Osteoblast (primary cell): ENCODE data around the gene NACA2. TPM values are rescaled to one million over a fixed set of nuclear protein-coding genes. Genes with fewer than 3 reads are reported as not detected.
"Not testable (repeated sequence)": the region's sequence is repeated elsewhere in the genome, so short reads cannot be mapped to it uniquely, and the experiment has no call there.

Experiments used
- DNase-seq: peaks from one replicate; pipeline ENCODE4 v3.0.0; 2011; ENCODE audit warnings: low spot score, mixed read lengths; ENCODE audit not compliant: insufficient read length; ENCODE audit errors: missing footprints
- H2AFZ ChIP-seq: 2 replicates; pipeline ENCODE4 v1.6.0; 2011; ENCODE audit warnings: mild to moderate bottlenecking, low read length
- H3K27ac ChIP-seq: 2 replicates; pipeline ENCODE4 v1.5.1; 2011; ENCODE audit warnings: mild to moderate bottlenecking, low read depth, low read length, moderate library complexity
- H3K27me3 ChIP-seq: 2 replicates; pipeline ENCODE4 v1.6.0; 2012; ENCODE audit warnings: mild to moderate bottlenecking, control low read depth, inconsistent platforms, low read length, moderate library complexity; ENCODE audit not compliant: insufficient read depth
- H3K36me3 ChIP-seq: 2 replicates; pipeline ENCODE4 v1.5.1; 2011; ENCODE audit warnings: mild to moderate bottlenecking, low read length, control low read depth, moderate library complexity; ENCODE audit not compliant: insufficient read depth
- H3K4me1 ChIP-seq: 2 replicates; pipeline ENCODE4 v1.5.1; 2011; ENCODE audit warnings: mild to moderate bottlenecking, low read length, control low read depth, moderate library complexity; ENCODE audit not compliant: insufficient read depth
- H3K4me2 ChIP-seq: 2 replicates; pipeline ENCODE4 v1.6.0; 2011; ENCODE audit warnings: mild to moderate bottlenecking, low read length; ENCODE audit not compliant: insufficient read depth
- H3K4me3 ChIP-seq: fragments of 200-600 bp; sonication (generic); 3 replicates; pipeline ENCODE4 v1.5.1; 2012; ENCODE audit warnings: mild to moderate bottlenecking, low read length, inconsistent platforms; ENCODE audit not compliant: insufficient read depth
- H3K79me2 ChIP-seq: 2 replicates; pipeline ENCODE4 v1.6.0; 2012; ENCODE audit warnings: mild to moderate bottlenecking, low read length, control low read depth, inconsistent platforms; ENCODE audit not compliant: insufficient read depth
- H3K9me3 ChIP-seq: 2 replicates; pipeline ENCODE4 v1.5.1; 2011; ENCODE audit warnings: low read depth, low read length, control low read depth
- H4K20me1 ChIP-seq: 2 replicates; pipeline ENCODE4 v1.6.0; 2012; ENCODE audit warnings: mild to moderate bottlenecking, low read length, control low read depth; ENCODE audit not compliant: insufficient read depth
- total RNA-seq: library from RNA; depleted of rRNA; stranded (reverse); fragments of >200 nt; gene quantifications from 2 replicates; pipeline ENCODE4 v1.2.3, GENCODE V29; 2012
- TF ChIP-seq, protein P1 (sequence below): IDR thresholded peaks from 2 replicates; pipeline ENCODE4 v1.5.1; 2011; ENCODE audit warnings: mild to moderate bottlenecking, low read depth, low read length, moderate library complexity; ENCODE audit errors: extremely low read depth

Gene NACA2
- total RNA-seq, 1 donor = under 0.01 TPM

DNA sequence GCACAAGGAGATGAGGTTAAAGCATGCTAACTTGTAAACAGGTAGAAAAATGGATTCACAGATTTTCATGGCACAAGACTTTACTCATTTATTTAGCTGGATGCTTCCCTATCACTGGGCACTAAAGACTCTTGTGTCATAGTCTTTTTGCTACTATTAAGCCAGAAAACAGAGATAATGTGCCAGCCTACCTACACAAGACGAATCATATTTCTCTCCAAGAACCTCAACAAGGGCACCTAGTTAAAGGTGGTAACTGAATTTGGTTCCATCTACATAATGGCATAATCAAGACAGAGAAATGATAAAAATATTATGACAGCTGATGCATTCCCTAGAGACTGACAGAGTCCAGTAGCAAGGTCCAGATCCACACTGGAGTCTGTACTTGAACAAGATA, 3.8 kb downstream of the NACA2 start:
- no peaks in the 10 kb centered on the region for H3K79me2 ChIP-seq
- peaks cover 23% of the 10 kb centered on the region for H3K27me3 ChIP-seq
- no peak overlapping the region for H3K4me3 ChIP-seq
- H3K4me2 ChIP-seq = no peak overlapping the region
- no peaks in the 10 kb centered on the region for H4K20me1 ChIP-seq
- H3K9me3 ChIP-seq = no peaks in the 10 kb centered on the region
- H3K4me1 ChIP-seq = no peaks in the 10 kb centered on the region
- no peak overlapping the region for H3K27ac ChIP-seq
- H3K36me3 ChIP-seq = no peaks in the 10 kb centered on the region
- no peak overlapping the region for H2AFZ ChIP-seq
- DNase-seq = no peak
- TF ChIP-seq, protein P1, sequence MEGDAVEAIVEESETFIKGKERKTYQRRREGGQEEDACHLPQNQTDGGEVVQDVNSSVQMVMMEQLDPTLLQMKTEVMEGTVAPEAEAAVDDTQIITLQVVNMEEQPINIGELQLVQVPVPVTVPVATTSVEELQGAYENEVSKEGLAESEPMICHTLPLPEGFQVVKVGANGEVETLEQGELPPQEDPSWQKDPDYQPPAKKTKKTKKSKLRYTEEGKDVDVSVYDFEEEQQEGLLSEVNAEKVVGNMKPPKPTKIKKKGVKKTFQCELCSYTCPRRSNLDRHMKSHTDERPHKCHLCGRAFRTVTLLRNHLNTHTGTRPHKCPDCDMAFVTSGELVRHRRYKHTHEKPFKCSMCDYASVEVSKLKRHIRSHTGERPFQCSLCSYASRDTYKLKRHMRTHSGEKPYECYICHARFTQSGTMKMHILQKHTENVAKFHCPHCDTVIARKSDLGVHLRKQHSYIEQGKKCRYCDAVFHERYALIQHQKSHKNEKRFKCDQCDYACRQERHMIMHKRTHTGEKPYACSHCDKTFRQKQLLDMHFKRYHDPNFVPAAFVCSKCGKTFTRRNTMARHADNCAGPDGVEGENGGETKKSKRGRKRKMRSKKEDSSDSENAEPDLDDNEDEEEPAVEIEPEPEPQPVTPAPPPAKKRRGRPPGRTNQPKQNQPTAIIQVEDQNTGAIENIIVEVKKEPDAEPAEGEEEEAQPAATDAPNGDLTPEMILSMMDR = no peak

DNA sequence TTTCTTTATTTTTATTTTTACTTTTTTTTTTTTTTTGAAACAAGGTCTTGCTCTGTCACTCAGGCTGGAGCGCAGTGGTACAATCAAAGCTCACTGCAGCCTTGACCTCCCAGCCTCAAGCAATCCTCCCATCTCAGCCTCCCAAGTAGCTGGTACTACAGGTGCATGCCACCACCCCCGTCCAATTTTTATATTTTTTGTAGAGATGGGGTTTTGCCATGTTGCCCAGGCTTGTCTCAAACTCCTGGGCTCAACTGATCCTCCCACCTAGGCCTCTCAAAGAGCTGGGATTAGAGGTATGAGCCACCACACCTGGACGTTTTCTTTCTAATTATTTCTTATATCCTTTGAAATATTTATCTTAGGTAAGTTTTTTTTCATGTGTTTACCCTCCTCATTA, 4.4 kb downstream of the NACA2 start:
- not testable (repeated sequence) for DNase-seq, H3K4me3 ChIP-seq, H2AFZ ChIP-seq, H3K4me2 ChIP-seq, H3K79me2 ChIP-seq, H3K9me3 ChIP-seq, H4K20me1 ChIP-seq, H3K4me1 ChIP-seq, H3K36me3 ChIP-seq, H3K27ac ChIP-seq
- peaks cover 21% of the 10 kb centered on the region for H3K27me3 ChIP-seq

DNA sequence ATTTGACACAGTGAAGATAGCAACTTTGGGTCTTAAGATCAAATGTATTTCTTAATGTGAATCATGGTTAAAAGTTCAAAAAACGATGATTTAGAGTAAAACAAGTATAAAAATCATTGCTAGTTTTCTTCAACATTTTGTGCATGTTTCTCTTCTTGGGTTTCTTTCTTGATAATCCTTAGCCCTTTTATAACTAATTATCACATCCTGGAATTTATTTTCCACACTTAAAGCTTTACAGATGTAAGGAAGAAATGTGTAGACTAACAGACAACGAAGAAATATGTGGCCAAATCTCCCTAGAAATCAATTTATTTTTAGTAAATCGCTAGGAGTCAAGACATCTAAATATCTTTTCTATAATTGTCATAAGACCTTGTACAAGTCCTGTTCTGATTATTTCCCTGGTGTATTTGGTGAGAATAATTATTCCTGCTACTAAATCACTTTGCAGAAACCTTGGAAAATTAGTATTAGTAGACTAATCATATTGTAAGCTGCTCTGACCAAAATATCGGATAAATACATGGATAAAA, 4.9 kb downstream of the NACA2 start:
- Histone ChIP-seq H3K27ac (no peak overlapping the region), H3K4me1 (peaks cover 2% of the 10 kb centered on the region), H3K36me3 (no peaks in the 10 kb centered on the region), H3K79me2 (no peaks in the 10 kb centered on the region), H3K4me3 (no peak overlapping the region), H3K9me3 (no peaks in the 10 kb centered on the region), H2AFZ (no peak overlapping the region), H3K4me2 (no peak overlapping the region), H4K20me1 (no peaks in the 10 kb centered on the region), H3K27me3 (peaks cover 21% of the 10 kb centered on the region)
- no peak for DNase-seq
- TF ChIP-seq, protein P1 = no peak

DNA sequence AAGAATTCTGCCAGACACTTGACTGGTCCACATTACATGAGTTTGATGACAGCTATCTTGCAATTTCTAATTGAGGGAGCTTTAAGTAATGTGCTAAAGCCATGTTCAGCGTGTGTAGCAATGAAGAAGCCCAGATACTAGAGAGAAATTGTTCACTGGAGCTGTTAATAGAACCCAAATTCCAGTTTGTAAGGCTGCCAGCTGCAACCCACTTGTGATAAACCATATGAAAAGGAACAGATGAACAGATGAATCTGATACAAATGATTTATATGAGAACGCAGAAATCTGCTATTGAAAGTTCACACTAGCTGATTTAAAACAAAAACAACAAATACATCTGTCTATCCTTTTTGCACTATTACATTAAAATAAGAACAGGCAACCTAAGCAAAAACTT, 6.2 kb downstream of the NACA2 start:
- Histone ChIP-seq H3K4me3 (no peak overlapping the region), H3K27me3 (peaks cover 19% of the 10 kb centered on the region), H3K79me2 (no peaks in the 10 kb centered on the region), H2AFZ (no peak overlapping the region), H3K4me1 (peaks cover 8% of the 10 kb centered on the region), H4K20me1 (no peaks in the 10 kb centered on the region), H3K9me3 (no peaks in the 10 kb centered on the region), H3K36me3 (no peaks in the 10 kb centered on the region), H3K4me2 (no peak overlapping the region), H3K27ac (no peak overlapping the region)
- TF ChIP-seq, protein P1 = no peak
- no peak for DNase-seq
